ENCODE data around the gene PDE4D.
"Not testable (repeated sequence)": the region's sequence is repeated elsewhere in the genome, so short reads cannot be mapped to it uniquely, and the experiment has no call there.

PDE4D gene

DNA sequence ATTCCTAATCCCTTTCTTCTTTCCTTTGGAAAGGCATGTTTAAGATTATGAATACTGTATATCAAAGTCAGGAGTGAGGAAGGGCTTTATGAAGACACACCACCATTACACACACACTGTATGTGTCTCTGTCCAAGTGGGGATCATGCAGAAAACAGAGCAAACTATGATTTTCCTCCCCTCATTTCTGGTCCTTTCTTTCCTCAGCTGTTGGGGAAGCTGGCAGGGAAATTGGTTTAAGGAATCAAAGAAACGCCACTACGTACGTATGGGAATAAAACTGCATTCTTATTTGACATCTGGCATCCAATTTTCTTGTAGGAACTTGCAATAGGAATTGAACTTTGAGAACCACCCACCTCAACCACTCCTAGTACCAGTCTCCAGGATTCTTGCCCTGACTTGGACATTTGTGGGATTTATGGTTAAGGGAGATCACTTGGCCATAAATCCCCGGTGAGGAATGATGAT is 125.8 kb downstream of the PDE4D start:
- no peak for DNase-seq

DNA sequence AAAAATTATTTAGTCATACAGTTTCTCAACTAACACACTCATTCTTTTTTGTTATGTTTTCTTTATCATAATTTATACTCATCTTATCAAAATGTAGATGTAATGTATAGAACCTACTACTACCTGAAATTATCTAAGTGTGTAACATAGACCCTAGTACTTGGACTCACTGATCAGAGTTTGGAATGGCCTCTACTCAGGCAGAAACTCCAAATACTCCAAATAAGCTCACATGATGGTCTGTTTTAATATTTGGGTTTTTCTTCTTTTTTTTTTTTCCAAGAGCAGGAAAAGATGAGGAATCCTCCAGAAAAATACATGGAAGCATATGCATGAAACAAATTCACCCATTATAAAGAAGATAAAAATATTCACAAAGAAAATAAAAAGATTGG is 126.3 kb downstream of the PDE4D start:
- no peak for DNase-seq

DNA sequence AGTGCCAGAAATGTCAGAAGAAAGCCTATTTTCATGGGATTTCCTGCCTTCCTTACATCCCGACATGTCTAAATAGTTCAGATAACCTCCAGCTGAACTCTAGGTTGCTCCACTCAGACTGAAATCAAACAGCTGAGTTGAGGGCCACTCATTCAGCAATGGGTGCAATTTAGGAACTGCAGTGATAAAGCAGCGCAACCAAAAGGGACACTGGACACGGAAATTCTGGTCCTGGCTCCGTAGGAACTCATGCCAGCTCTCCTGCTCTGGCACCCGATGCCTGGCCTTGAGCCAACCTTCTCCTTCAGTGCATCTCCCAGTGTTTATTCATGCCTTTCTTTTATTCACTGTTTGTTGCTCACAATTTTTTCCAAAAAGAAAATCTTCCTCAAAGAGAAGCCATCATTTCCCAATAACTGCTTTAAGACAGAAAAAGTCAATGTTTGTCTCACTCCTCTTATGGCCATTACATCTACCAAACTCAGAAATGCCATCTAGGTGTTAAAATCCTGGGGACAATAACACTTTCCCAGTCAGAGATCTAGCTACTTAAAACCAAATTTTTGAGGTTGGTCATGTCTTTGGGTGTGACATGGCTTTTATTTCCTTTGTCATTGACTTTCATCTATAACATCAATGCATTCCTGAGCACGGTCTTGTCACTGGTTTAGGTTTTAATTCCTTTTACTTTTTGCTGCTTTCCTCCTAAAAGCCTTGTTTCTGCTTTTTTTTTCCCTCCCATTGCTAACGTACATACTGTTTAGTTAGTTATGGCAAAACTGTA is 126.9 kb downstream of the PDE4D start:
- no peak for DNase-seq

DNA sequence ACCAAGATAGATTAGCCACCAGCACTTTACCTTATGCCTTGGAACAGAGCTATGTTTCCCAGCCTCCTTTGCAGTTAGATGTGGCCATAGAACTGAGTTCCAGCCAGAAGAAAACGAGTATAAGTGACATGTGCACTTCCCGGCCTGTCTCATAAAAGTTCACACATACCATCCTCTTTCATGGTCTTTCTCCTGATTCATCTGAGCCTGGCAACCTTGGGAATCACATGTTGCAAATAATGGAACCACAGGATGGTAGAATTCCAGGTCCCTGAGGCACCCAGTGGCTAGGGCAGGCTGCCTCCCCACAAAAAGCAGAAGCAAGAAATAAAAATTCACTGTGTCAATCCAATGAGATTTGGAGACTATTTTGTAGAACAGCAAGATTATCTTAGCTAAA is 128.1 kb downstream of the PDE4D start:
- no peak for DNase-seq

DNA sequence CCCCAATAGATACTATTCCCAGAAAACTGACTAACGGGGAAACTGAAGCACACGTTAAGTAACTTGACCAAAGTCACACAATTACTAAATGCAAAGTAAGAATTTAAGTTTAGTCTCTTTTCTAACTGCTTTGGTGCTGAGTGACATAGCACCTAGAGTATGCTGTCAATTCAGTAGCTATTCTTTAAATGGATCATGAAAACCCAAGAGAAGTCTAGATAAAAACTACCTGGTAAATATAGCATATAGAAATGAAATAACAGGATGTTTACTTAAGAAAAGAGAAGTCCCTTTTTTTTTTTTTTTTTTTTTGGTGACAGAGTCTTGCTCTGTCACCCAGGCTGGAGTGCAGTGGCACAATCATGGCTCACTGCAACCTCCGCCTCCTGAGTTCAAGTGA is 129.2 kb downstream of the PDE4D start:
- DNase-seq: no peak

DNA sequence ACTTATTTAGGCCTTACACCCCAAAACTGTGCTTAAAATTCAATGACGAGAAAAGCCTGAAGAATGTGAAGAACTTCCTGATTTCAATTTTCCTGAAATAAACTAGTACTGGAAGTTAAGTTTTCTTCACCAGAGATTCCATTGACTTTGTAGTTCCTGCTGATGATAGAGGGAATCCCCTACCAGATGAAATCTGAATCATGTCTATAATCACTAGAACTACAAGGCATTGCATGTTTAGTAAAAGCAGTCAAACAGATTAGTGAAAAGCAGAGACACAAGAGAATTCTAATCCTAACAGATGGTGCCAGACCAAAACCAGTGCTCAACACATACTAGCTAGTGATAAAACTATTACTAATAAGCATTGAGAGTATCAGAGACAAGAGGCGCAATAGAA is 130.0 kb downstream of the PDE4D start:
- DNase-seq: no peak

DNA sequence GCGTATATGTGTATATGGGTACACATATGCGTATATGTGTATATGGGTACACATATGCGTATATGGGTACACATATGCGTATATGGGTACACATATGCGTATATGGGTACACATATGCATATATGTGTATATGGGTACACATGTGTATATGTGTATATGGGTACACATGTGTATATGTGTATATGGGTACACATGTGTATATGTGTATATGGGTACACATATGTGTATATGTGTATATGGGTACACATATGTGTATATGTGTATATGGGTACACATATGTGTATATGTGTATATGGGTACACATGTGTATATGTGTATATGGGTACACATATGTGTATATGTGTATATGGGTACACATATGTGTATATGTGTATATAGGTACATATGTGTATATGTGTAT is 131.3 kb downstream of the PDE4D start:
- DNase-seq: not testable (repeated sequence)

DNA sequence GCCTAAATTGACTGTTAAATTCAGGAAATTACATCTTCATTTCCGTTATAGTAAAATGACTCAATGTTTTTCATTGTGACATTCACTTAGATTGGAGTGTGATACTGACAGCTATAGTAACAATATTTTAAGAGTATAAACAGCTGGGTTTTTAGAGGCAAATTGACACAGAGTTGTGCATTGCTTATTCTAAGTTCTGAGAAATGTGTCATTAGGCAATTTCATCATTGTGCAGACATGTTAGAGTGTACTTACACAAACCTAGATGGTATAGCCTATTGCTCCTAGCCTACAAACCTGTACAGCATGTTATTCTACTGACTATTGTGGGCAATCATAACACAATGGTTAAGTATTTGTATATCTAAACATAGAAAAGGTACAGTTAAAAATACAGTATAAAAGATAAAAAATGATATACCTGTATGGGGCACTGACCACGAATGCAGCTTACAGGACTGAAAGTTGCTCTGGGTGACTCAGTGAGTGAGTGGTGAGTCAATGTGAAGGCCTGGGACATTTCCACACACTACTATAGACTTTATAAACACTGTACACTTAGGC is 132.7 kb downstream of the PDE4D start:
- no peak for DNase-seq

DNA sequence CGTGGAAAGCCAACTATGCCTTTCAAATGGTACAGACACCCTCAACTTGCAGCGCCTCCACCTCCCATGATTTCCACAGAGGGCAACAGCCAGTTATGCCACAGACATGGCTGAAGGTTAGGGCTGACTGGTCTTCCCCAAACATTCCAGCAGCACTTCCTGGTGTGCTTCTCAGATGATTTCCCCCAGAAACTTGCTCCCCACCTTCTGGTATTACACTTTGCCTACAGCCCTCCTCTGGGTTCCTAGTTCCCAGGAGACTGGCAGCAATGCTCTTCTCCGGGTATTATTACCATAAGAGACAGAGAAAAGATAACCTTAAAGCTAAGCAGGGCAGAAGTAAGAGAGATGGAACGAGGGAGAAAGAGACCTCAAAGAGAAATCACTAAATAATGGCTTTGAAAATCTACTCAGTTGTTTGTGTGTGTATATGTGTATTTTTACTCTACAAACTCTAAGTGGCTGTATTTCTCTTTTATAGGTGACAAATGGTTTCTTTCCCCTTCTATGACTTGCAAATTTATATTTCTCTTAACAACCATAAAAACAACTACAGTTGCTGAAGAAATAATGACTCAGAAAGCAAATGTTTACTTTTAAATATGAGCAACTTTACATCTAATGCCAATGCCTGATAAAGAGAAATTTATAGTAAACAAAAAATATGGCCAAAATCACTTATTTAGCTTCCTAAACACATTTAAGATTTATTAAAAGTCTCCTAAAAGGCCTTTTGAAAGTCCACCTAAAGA is 133.8 kb downstream of the PDE4D start:
- DNase-seq: no peak

DNA sequence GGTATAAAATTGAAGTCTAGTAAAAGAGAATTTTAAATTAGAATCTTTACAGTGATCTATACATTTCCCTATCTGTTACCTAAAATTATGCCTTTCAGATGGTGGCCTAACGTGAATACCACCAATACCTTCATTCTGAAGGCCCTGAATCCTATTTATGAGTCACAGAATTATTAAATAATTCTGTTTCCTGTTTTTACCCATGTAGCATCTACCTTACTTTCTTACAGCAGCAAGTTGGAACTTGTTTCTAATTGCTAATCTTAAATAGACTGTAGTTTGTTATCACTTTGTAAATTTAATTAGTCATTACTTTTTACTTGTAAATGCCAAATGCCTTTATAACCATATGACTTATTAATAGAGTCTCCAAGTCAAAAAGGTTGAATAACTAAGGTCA is 135.0 kb downstream of the PDE4D start:
- DNase-seq: no peak

DNA sequence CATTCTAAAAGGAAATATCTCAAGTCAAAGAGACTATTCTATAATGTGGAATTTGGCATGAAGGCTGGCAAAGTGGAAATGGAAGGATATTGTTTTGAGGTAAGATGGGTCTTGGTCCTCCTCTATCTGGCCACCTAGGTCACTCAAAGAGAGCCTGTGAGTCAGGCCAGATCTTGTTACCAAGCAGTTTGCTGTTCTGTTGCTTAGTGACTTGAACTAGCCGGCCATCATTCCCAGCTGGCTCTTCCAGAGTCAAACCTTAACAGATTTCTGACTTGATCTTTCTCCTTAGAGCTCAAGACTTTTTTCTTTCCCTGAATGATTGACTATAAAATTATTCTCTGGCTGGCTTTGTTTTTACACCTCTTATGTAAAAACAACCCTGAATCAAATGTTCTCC is 136.1 kb downstream of the PDE4D start:
- DNase-seq: no peak

DNA sequence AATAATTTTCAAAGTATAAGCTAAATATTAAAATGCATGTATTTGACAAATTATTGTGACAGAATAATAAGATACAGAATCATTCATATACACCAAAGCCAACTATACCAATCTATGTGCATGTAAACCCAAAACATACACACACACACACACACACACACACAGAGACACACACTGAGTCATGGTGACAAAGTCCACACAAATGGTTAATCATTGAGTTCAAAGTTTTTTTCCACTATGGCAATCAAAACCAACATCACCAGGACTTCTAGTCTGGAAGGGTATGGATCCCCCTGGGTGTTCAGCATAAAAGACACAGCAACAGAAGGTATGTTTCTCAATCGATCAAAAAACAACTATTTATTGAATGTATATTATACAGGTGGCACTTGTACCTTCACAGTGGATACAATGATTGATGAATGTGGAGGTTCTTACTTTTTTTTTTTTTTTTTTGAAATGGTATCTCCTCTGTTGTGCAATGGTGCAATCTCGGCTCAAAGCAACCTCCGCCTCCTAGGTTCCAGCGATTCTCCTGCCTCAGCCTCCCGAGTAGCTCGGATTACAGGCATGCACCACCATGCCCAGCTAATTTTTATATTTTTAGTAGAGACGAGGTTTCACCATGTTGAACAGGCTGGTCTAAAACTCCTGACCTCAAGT is 137.0 kb downstream of the PDE4D start:
- DNase-seq: no peak

DNA sequence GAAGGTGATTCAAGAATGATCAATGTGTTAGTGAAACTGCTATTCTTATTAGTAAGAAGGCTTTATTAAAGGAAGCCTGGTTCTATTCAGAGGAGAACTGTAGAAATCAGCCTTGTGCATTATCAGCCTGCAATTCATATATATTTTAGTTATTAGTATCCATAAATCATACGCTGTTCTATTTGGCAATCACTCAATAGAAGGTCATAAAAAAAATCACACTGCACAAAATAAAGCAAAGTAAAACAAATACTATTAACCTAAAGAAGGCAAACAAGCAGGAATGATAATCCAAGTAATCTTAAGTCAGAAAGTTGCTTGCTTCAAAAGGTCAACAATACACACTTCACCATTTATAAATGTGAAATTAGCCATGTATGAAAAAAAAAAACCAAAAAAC is 138.1 kb downstream of the PDE4D start:
- DNase-seq: no peak

DNA sequence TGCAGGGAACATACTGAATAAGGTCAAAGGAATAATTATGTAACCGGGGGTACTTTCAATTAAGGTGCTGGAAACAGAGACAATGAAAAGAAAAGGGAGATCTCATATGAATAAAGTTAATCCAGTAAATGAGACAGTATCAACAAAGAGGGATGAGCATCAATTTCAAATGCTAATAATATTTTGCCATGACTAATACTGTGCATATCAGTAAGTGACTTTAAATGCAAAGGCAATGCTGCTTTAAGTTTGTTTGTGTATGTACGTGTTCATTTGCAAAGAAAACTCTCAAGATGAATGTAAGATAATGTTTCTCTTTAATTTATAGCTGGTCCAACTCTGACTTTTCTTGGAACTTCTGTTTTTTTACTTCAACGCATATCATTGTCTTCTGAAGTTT is 139.9 kb downstream of the PDE4D start:
- DNase-seq: no peak

DNA sequence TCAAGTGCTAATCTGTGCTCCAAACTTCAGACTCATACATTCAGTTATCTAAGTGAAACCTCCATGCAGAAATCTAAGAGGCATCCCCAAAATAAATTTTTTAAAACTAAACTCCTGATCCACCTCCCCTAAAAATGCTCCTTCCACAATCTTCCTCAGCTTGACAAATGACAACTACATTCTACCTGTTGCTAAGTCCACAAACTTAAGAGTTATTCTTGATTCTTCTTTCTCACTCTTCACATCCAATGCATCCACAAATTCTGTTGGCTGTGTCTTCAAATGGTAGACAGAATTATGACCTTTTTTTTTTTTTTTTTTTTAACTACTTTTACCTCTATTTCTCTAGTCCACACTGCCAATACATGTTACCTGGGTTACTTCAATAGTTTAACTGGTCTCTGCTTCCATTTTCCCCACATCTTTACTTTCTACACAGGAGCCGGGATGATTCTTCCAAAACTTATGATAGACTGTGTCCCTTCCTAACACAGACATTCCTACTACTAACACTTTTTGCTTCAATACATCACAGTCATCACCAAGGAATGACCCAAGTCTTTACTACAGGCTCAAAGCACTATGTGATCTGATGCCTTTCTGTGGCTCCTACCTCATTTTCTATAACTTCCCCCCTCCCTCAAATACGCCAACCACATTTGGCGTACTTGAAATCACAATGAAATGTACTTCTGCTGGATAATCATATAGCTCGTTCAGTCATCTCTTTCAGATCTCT is 143.6 kb downstream of the PDE4D start:
- DNase-seq: no peak

DNA sequence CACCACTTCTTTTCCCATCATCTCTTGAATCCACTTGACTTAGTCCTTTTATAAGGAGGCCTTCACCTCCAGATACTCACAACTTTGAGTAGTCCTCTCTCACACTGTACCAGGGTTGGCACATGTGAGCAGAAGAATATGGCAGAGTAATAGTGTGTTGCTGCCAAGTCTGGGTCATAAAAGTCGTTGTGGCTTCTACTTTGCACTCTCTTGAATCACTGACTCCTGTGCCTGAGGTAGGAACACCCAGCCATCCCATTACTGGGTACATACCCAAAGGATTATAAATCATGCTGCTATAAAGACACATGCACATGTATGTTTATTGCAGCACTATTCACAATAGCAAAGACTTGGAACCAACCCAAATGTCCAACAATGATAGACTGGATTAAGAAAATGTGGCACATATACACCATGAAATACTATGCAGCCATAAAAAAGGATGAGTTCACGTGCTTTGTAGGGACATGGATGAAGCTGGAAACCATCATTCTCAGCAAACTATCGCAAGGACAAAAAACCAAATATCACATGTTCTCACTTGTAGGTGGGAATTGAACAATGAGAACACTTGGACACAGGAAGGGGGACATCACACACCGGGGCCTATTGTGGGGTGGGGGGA is 145.4 kb downstream of the PDE4D start:
- DNase-seq: not testable (repeated sequence)

DNA sequence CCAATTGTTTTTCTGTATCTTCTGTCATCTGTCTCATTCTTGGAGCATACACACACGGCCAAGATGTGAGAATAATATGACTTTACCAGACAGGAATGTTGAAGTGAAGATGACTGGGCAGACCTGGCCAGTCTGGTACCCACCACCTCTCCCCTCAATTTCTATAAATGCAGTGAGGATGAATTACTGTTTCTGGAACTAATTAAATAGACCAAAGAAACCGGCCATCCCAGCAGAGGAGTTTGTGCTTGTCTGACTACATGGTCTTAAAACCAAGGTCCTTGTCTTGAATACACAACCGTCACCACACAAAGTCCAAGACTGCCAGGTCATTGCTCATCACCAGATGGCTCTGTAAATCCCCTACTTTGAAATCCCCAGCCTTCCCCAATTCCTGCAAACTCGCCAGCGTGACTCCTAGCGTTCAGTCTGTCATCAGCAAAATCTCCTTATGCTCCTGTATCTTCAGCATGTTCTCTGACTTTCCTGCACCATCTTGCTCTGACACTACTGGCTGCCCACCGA is 147.2 kb downstream of the PDE4D start:
- no peak for DNase-seq

DNA sequence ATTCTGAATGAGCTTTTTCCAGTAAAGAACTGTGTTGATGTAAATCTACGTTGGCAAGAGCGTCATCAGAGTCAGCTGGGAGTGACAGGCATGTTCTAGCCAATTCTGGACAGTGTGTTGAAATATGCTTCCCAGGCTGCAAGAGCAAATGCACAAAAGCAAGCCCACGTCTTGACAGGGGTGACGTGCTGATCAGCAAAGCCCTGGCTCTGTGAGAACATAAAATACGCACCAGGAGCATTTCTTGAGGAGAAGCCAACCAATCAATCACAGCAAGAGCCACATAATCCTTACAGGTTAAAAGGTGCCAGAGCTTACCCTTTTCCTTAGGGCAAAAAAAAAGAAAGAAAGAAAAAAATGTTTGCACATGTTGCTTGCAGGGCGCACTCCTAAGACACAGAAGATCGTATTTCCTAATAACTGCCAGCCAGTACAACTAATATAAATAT is 148.1 kb downstream of the PDE4D start:
- no peak for DNase-seq

DNA sequence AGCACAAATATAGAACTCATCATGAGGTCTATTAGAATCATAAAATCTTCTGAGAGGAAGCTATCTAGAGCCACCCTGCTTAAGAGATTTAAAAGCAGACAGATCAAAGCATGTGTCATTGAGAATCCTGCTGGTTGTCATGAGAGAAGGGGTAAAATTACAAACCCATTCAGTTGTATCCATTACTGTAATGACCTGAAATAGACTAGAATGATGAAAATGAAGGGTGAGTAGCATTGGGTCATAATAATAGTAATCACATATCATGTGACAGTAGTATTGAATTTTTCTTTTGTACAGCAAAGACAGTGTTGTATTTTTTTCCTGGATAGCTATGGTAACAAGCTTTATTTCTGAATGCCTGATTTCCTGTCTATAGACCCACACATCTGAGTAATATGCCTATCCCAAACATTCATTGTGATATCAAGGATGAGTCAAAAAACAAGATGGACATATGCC is 149.0 kb downstream of the PDE4D start:
- DNase-seq: no peak

DNA sequence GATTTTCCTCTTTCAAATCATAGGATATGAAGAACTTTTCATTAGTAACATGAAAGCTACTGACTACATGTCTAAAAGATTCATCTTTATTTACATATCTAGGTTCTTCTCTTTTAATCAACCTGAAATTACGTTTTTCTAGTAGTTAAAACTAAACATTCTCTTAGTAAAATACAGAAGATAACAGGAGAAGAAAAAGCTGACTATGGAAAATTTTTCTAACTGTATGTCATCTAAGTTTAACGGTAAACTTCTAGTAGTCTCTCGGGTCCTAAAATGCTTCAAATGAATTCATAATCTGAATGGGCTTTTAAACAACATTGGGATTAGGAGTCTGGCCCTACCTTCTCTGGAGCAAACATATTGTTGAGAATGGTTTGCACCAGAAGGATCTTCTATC is 151.9 kb downstream of the PDE4D start:
- DNase-seq: no peak

DNA sequence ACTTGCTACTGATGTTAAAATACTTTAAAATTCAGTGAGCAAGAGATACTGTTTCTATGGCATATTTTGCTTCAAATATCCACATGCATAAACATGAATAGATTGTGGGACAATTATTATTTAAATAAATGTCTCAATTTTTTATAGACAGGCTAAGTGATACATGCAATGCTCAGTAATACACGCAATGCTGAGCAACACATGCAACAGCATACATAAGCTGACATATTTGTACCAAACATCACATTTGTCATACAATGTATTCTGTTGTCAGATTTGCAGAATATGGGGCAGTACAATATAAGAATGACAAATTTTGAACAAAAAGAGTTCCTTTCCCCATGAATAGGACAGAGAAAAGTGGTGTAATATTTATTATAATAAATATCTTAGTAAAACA is 155.5 kb downstream of the PDE4D start:
- DNase-seq: no peak

DNA sequence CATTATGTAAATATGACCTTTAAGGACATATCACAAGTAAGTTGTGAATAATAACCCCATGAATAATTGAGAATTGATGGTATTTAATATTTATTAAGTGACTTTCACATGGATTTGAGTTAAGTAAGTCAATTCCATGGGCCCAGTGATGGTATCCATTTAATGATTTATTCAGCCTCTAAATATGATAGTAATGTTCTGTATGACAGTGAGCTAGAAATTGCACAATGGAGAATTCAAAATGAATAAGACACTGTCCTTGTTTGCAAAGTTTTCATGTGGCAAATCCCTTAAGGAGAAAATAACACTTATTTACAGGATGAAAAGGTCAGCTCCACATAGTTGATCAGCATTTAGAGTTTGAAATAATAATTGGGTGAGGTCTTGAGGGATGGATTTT is 160.7 kb downstream of the PDE4D start:
- no peak for DNase-seq
